ENCODE results near the gene SGSM2. TPM values are rescaled to one million over a fixed set of nuclear protein-coding genes. Genes with fewer than 3 reads are reported as not detected.

SGSM2 gene
- total and polyA plus RNA-seq, 9 donors: 9.3 to 50.6 (median 42.4) TPM

DNA sequence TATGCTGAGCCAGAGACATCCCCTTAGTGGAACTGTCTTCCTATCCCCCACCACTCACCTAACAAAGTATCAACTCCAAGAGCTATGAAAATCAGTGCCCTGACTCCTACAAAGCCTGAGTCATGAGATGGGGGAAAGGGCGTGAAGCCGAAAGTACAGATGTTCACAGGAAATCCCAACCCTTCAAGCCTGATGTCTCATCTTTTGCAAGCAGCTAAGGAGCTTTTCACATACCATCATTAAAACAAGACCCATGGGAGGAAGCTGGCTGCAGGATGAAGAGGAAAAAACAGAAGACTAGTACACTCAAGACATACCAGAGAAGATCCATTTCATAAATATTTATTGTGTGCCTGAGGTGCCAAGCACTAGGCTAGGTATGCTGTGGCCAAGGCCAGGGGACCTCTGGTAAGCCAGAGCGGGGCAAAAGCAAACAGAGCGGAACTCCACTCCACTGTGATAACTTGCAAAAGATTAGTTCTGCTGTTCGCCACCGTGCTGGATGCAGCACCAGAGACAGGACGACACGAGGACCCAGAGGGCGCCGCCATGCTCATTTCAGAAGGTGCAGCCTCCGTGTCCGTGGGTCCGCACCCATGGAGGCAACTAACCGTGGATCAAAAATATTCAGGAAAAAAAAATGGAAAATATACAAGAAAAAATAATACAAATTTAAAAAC is 68.1 kb downstream of the SGSM2 start:
- H3K27ac ChIP-seq: no peak overlapping the region
- WGBS, 3 donors: 65 to 75% (median 73%) methylated on average over 14 of the region's 14 CpGs
- no peaks in the 10 kb centered on the region for H3K9me3 ChIP-seq
- no peak overlapping the region for H3K4me3 ChIP-seq
- intact Hi-C loops (cut with DNase I): no loop called here
- peak in 1 of 5 donors; percentile 3 for DNase-seq
- H3K36me3 ChIP-seq: no peaks in the 10 kb centered on the region
- H3K27me3 ChIP-seq: no peaks in the 10 kb centered on the region
- peaks cover 2% of the 10 kb centered on the region for H3K4me1 ChIP-seq (ENCODE audit: insufficient read depth)
- TF ChIP-seq POLR2A (IDR thresholded peaks at IDR 0.05): no peak
- TF ChIP-seq, protein P1, sequence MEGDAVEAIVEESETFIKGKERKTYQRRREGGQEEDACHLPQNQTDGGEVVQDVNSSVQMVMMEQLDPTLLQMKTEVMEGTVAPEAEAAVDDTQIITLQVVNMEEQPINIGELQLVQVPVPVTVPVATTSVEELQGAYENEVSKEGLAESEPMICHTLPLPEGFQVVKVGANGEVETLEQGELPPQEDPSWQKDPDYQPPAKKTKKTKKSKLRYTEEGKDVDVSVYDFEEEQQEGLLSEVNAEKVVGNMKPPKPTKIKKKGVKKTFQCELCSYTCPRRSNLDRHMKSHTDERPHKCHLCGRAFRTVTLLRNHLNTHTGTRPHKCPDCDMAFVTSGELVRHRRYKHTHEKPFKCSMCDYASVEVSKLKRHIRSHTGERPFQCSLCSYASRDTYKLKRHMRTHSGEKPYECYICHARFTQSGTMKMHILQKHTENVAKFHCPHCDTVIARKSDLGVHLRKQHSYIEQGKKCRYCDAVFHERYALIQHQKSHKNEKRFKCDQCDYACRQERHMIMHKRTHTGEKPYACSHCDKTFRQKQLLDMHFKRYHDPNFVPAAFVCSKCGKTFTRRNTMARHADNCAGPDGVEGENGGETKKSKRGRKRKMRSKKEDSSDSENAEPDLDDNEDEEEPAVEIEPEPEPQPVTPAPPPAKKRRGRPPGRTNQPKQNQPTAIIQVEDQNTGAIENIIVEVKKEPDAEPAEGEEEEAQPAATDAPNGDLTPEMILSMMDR (IDR thresholded peaks at IDR 0.05): no peak
- TF ChIP-seq EP300 (IDR thresholded peaks at IDR 0.05): no peak

DNA sequence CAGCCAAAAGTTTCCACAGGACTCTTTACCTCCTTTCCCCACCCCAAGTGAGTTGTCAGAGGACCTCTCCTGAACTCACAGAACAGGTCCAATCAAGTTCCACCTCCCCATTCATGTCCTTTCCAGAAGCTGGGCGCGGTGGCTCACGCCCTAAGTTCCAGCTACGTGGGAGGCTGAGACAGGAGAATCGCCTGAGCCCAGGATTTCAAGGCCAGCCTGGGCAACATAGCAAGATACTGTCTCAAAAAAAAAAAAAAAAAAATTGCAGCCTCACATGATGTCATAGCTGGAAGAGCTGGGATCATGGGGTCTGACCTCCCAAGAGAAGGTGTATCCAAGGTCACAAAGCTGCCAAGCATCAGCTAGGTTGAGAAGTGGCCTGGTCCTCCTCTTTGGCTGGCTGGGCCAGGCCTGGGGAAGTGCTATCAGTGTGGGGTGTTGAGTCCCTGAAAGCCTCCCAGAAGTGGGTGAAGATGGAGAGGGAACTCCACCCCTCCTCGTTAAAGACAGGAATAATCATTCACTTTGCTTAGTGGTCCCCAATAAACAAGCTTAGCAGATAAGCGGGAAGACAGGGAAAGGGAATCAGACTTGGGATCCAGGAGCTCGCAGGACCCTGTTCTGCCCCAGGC is 69.1 kb downstream of the SGSM2 start:
- peaks cover 5% of the 10 kb centered on the region for H3K4me1 ChIP-seq (ENCODE audit: insufficient read depth)
- TF ChIP-seq EP300 (IDR thresholded peaks at IDR 0.05) (no peak), POLR2A (IDR thresholded peaks at IDR 0.05) (no peak)
- TF ChIP-seq, protein P1 (IDR thresholded peaks at IDR 0.05): no peak
- no peaks in the 10 kb centered on the region for H3K9me3 ChIP-seq
- peak in 1 of 5 donors; percentile 11 for DNase-seq
- intact Hi-C loops (cut with DNase I): no loop called here
- H3K4me3 ChIP-seq: no peak overlapping the region
- H3K27ac ChIP-seq: peak overlapping the region; percentile 35 to 47
- WGBS, 3 donors: 72 to 80% (median 72%) methylated on average over 8 of the region's 8 CpGs
- no peaks in the 10 kb centered on the region for H3K27me3 ChIP-seq
- H3K36me3 ChIP-seq: no peaks in the 10 kb centered on the region

DNA sequence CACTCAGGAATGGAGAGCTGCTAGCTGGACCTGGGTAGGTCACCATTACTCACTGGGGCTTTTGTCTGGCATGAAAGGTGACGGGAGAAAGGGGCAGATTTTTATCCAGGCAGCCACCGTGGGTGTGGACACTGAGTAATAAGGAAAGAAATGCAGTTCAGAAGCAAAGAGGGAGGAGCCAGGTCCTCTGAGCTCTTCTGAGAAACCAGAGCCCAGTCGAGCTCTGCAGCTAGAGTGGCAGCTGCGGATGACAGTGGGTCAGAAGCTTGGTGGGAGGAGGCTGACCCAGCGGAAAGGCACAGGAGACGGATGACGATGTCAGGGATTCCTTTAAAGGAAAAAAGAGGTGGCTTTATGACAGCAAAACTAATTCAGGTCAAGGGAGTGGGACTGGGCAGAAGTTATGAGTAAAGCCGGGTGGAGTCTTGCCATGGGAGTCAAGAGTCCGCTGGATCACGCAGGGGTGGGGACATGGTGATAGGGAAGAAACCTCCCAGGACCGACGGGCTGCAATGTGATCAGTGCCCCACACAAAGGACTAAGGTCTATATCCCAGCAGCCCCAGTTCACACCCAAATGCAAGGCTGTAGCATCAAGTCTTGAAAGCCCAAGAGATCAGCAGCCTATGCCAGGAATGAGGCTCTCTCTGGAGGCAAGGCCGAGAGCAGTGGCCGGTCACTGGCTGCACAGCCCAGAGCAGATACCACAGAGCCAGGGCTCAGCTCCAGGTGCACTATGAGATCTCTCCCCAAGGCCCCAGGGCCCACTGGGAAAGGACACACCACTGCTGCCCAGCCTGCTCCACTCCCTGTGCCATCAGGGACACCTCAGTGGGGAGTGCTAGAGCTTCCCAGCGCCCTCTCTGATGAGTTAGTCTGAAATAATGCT is 69.8 kb downstream of the SGSM2 start:
- Histone ChIP-seq H3K4me1 (ENCODE audit: insufficient read depth) (peaks cover 5% of the 10 kb centered on the region), H3K27ac (peak overlapping the region; percentile 35 to 47), H3K27me3 (no peaks in the 10 kb centered on the region), H3K4me3 (no peak overlapping the region), H3K9me3 (no peaks in the 10 kb centered on the region), H3K36me3 (no peaks in the 10 kb centered on the region)
- WGBS, 3 donors: 58 to 68% (median 64%) methylated on average over 15 of the region's 15 CpGs
- peak in 2 of 5 donors; percentile 13 to 23 for DNase-seq
- intact Hi-C loops (cut with DNase I): no loop called here
- no peak for TF ChIP-seq POLR2A (IDR thresholded peaks at IDR 0.05)
- TF ChIP-seq, protein P1 (IDR thresholded peaks at IDR 0.05): no peak
- no peak for TF ChIP-seq EP300 (IDR thresholded peaks at IDR 0.05)

DNA sequence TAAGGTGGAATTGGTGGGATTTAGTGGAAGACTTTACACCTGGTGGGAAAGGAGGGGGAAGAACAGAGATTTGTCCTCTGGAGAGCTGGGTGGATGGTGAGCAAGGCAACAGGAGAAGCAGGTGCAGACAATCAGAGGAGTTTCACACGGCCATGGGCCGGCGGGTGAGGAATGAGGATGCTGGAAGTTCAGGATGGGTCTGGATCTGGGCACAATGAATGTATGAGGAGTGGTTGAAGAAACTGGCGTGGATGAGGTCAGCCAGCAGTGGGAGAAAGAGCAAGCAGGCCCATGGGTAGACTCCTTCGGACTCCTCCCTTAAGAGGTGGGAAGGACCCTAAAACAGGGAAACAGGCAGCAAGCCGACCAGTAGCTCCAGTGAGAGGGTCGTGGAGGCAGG is 73.7 kb downstream of the SGSM2 start:
- Histone ChIP-seq H3K4me3 (no peak overlapping the region), H3K9me3 (no peaks in the 10 kb centered on the region), H3K27me3 (no peaks in the 10 kb centered on the region), H3K36me3 (no peaks in the 10 kb centered on the region), H3K4me1 (ENCODE audit: insufficient read depth) (peaks cover 3% of the 10 kb centered on the region), H3K27ac (peak overlapping the region in 1 of 2 donors; percentile 17)
- WGBS, 3 donors: 39 to 76% (median 76%) methylated on average over 7 of the region's 7 CpGs
- peak in 3 of 5 donors; percentile 28 to 32 (median 29) for DNase-seq
- intact Hi-C loops (cut with DNase I): loop anchor here in 1 of 4 donors (10.0 kb wide), 1 partner anchor 46 kb away; no protein-coding TSS in a partner anchor
- TF ChIP-seq, protein P1 (IDR thresholded peaks at IDR 0.05): no peak
- TF ChIP-seq EP300 (IDR thresholded peaks at IDR 0.05): no peak
- no peak for TF ChIP-seq POLR2A (IDR thresholded peaks at IDR 0.05)
